Transverse colon (tissue), 4 donors: ENCODE measurements around the gene XBP1.

Experiments used
- CTCF ChIP-seq, 5 experiments: fragments of 200-600 bp in 3 of 5; fragments of 450-650 bp in 2 of 5; sonication (generic) in 3 of 5; IDR thresholded peaks; 1 replicate in 2 of 5; 2 replicates in 3 of 5; pipeline ENCODE4 v1.5.1; 2016 to 2017; ENCODE audit warnings: antibody characterized with exemption in 5 of 5, inconsistent platforms in 3 of 5, mild to moderate bottlenecking in 2 of 5, moderate library complexity in 1 of 5
- POLR2AphosphoS5 ChIP-seq, 3 donors: sonication (generic); formaldehyde crosslinking; IDR thresholded peaks; one replicate each; pipeline ENCODE4 v1.6.1; 2016; ENCODE audit warnings: antibody characterized with exemption in 3 of 3

DNA sequence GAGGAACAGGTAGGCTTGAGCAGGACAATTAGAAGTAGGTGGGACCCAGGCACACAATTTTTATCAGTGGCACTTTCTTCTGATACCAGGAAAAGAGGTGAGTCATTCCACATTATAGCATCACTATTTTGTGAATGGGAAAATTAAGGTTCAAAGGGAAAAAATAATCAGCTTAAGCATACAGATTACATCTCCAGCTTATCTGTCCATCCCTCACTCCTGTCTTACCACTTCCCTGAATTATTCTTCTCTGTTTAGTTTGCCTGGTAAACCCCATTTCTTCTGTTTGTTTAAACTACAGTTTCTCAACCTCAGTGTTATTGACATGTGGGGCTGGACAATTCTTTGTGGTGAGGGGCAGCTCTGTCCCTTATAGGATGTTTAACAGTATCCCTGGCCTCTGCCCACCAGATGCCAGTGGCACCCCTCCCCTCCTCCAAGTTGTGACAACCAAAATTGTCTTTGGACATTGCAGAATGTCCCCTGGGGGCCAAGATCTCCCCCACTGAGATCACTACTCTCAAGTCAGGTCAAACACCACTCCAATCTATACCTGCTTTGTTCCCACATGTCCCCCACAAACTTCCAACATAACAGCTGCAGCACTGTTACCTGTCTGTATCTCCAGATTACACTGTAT is 8.5 kb upstream of the XBP1 start:
- TF ChIP-seq CTCF (IDR thresholded peaks at IDR 0.05): no peak
- no peak for TF ChIP-seq POLR2AphosphoS5 (IDR thresholded peaks at IDR 0.05)
